Neural progenitor cell (in vitro differentiated cells): Measurements from ENCODE around the gene ARHGAP15. TPM values are rescaled to one million over a fixed set of nuclear protein-coding genes. Genes with fewer than 3 reads are reported as not detected.

Experiments used
- DNase-seq: peaks from one replicate; pipeline ENCODE4 v3.0.0-alpha.2; 2016; ENCODE audit warnings: low spot score
- H2AFZ ChIP-seq: fragments of 200-600 bp; sonication (generic); replicated peaks from 2 replicates; pipeline ENCODE4 v1.6.1; 2016; ENCODE audit warnings: antibody characterized with exemption
- H3F3A ChIP-seq: fragments of 200-600 bp; sonication (generic); 2 replicates; pipeline ENCODE4 v1.6.1; 2016; ENCODE audit warnings: antibody characterized with exemption, low read depth
- H3K27ac ChIP-seq: fragments of 200-600 bp; sonication (generic); 2 replicates; pipeline ENCODE4 v1.5.1; 2016; ENCODE audit warnings: mild to moderate bottlenecking
- H3K27me3 ChIP-seq: fragments of 200-600 bp; sonication (generic); 2 replicates; pipeline ENCODE4 v1.6.1; 2016; ENCODE audit warnings: mild to moderate bottlenecking, moderate library complexity
- H3K36me3 ChIP-seq: fragments of 200-600 bp; sonication (generic); 2 replicates; pipeline ENCODE4 v1.5.1; 2016
- H3K4me1 ChIP-seq: fragments of 200-600 bp; sonication (generic); 2 replicates; pipeline ENCODE4 v1.6.1; 2016; ENCODE audit warnings: mixed run types
- H3K4me2 ChIP-seq: fragments of 200-600 bp; sonication (generic); 2 replicates; pipeline ENCODE4 v1.6.1; 2016
- H3K4me3 ChIP-seq: fragments of 200-600 bp; sonication (generic); 2 replicates; pipeline ENCODE4 v1.5.1; 2016
- H3K79me2 ChIP-seq: fragments of 200-600 bp; sonication (generic); 2 replicates; pipeline ENCODE4 v1.6.1; 2016; ENCODE audit warnings: low read depth
- H3K9ac ChIP-seq: fragments of 200-600 bp; sonication (generic); 2 replicates; pipeline ENCODE4 v1.6.1; 2016
- H3K9me3 ChIP-seq: fragments of 200-600 bp; sonication (generic); 2 replicates; pipeline ENCODE4 v1.5.1; 2016; ENCODE audit warnings: low read depth
- H4K20me1 ChIP-seq: fragments of 200-600 bp; sonication (generic); 2 replicates; pipeline ENCODE4 v1.6.1; 2016; ENCODE audit warnings: low read depth
- H3K27ac Mint-ChIP-seq: 3 replicates; pipeline ENCODE4 v1.8.0; 2021; ENCODE audit warnings: mixed read lengths
- H3K27me3 Mint-ChIP-seq: 2 replicates; pipeline ENCODE4 v1.8.0; 2022; ENCODE audit warnings: low read depth, mild to moderate bottlenecking, inconsistent platforms, moderate library complexity, mixed read lengths; ENCODE audit not compliant: insufficient read depth
- H3K36me3 Mint-ChIP-seq: 3 replicates; pipeline ENCODE4 v1.8.0; 2021; ENCODE audit warnings: mixed read lengths
- H3K4me1 Mint-ChIP-seq: 3 replicates; pipeline ENCODE4 v1.8.0; 2021; ENCODE audit warnings: mixed read lengths
- H3K4me3 Mint-ChIP-seq: 3 replicates; pipeline ENCODE4 v1.8.0; 2021; ENCODE audit warnings: mild to moderate bottlenecking, moderate library complexity, mixed read lengths
- H3K9me3 Mint-ChIP-seq: 3 replicates; pipeline ENCODE4 v1.8.0; 2020; ENCODE audit warnings: mixed read lengths
- CTCF ChIP-seq: fragments of 200-600 bp; sonication (generic); IDR thresholded peaks from 2 replicates; pipeline ENCODE4 v1.5.1; 2017; ENCODE audit warnings: antibody characterized with exemption, mild to moderate bottlenecking
- EZH2 ChIP-seq: fragments of 200-600 bp; sonication (generic); IDR thresholded peaks from 2 replicates; pipeline ENCODE4 v1.6.1; 2017; ENCODE audit warnings: antibody characterized with exemption, mild to moderate bottlenecking, moderate library complexity
- EZH2phosphoT487 ChIP-seq: fragments of 200-600 bp; sonication (generic); IDR thresholded peaks from 2 replicates; pipeline ENCODE4 v1.6.1; 2017; ENCODE audit warnings: antibody characterized with exemption
- total RNA-seq: library from RNA; depleted of rRNA; stranded (reverse); fragments of >200 nt; gene quantifications from 2 replicates; pipeline ENCODE4 v1.2.3, GENCODE V29; 2015; ENCODE audit warnings: low replicate concordance

Gene ARHGAP15
- total RNA-seq, 1 donor from 2014 or later, result 5.9 TPM

GRCh38 chr2:143431316-143431715 lies 302.1 kb downstream of the ARHGAP15 start:
- Histone ChIP-seq H3K4me2 (no peak overlapping the region), H3K79me2 (no peaks in the 10 kb centered on the region), H3K27ac (no peak overlapping the region), H3K4me3 (no peak overlapping the region), H4K20me1 (no peaks in the 10 kb centered on the region), H3K27me3 (no peaks in the 10 kb centered on the region), H2AFZ (no peak overlapping the region), H3F3A (peaks cover 5% of the 10 kb centered on the region), H3K36me3 (no peaks in the 10 kb centered on the region), H3K9ac (no peak overlapping the region), H3K9me3 (no peaks in the 10 kb centered on the region), H3K4me1 (peaks cover 9% of the 10 kb centered on the region)
- no peak overlapping the region for H3K4me3 Mint-ChIP-seq
- DNase-seq, result no peak
- TF ChIP-seq EZH2phosphoT487 (no peak), EZH2 (no peak), CTCF (no peak)
- no peaks in the 10 kb centered on the region for H3K36me3 Mint-ChIP-seq
- no peaks in the 10 kb centered on the region for H3K27me3 Mint-ChIP-seq
- no peak overlapping the region for H3K27ac Mint-ChIP-seq
- no peaks in the 10 kb centered on the region for H3K4me1 Mint-ChIP-seq
- no peaks in the 10 kb centered on the region for H3K9me3 Mint-ChIP-seq

- no peak overlapping the region for H3K9ac ChIP-seq
- Mint-ChIP-seq H3K36me3 (no peaks in the 10 kb centered on the region), H3K4me1 (no peaks in the 10 kb centered on the region), H3K9me3 (no peaks in the 10 kb centered on the region), H3K27me3 (no peaks in the 10 kb centered on the region), H3K27ac (no peak overlapping the region), H3K4me3 (no peak overlapping the region)
- no peak overlapping the region for H3K4me2 ChIP-seq
- DNase-seq, result peak; percentile 36
- H2AFZ ChIP-seq, result peak overlapping the region; percentile 37
- TF ChIP-seq CTCF (peak; percentile 53), EZH2 (no peak)
- H3K9me3 ChIP-seq, result no peaks in the 10 kb centered on the region
- H3K4me1 ChIP-seq, result peaks cover 9% of the 10 kb centered on the region
- H3F3A ChIP-seq, result peaks cover 5% of the 10 kb centered on the region
- no peaks in the 10 kb centered on the region for H4K20me1 ChIP-seq
- no peaks in the 10 kb centered on the region for H3K79me2 ChIP-seq
- H3K4me3 ChIP-seq, result no peak overlapping the region
- H3K27me3 ChIP-seq, result no peaks in the 10 kb centered on the region
- H3K27ac ChIP-seq, result no peak overlapping the region
- no peaks in the 10 kb centered on the region for H3K36me3 ChIP-seq
Measured at GRCh38 chr2:143433251-143433650, 304.0 kb downstream of the ARHGAP15 start.

- H3K4me2 ChIP-seq, result no peak overlapping the region
Measured at GRCh38 chr2:143433840-143434239, 304.6 kb downstream of the ARHGAP15 start.

More at GRCh38 chr2:143433840-143434239, 304.6 kb downstream of the ARHGAP15 start:
- no peaks in the 10 kb centered on the region for H3K9me3 ChIP-seq
- no peaks in the 10 kb centered on the region for H3K27me3 ChIP-seq
- no peaks in the 10 kb centered on the region for H3K36me3 Mint-ChIP-seq
- no peaks in the 10 kb centered on the region for H3K79me2 ChIP-seq
- no peak overlapping the region for H3K4me3 Mint-ChIP-seq
- H3K9me3 Mint-ChIP-seq, result no peaks in the 10 kb centered on the region
- TF ChIP-seq CTCF, result no peak
- TF ChIP-seq EZH2, result no peak
- no peak for TF ChIP-seq EZH2phosphoT487
- no peaks in the 10 kb centered on the region for H3K4me1 Mint-ChIP-seq
- no peak overlapping the region for H3K4me3 ChIP-seq
- no peak overlapping the region for H3K9ac ChIP-seq
- peaks cover 5% of the 10 kb centered on the region for H3F3A ChIP-seq
- H3K27me3 Mint-ChIP-seq, result no peaks in the 10 kb centered on the region
- H3K27ac Mint-ChIP-seq, result no peak overlapping the region
- no peak overlapping the region for H3K27ac ChIP-seq
- no peak overlapping the region for H2AFZ ChIP-seq
- H4K20me1 ChIP-seq, result no peaks in the 10 kb centered on the region
- peaks cover 9% of the 10 kb centered on the region for H3K4me1 ChIP-seq
- H3K36me3 ChIP-seq, result no peaks in the 10 kb centered on the region
- DNase-seq, result no peak
